NCI-H526 treated with DMSO at 0.1 percent for 48 hours (cell line): ENCODE measurements around the gene ITK.
"Not testable (repeated sequence)": the region's sequence is repeated elsewhere in the genome, so short reads cannot be mapped to it uniquely, and the experiment has no call there.

Source experiments
- DNase-seq: peaks from one replicate; lab custom pipeline; 2025; lab: John Stamatoyannopoulos, UW

Gene ITK

DNA sequence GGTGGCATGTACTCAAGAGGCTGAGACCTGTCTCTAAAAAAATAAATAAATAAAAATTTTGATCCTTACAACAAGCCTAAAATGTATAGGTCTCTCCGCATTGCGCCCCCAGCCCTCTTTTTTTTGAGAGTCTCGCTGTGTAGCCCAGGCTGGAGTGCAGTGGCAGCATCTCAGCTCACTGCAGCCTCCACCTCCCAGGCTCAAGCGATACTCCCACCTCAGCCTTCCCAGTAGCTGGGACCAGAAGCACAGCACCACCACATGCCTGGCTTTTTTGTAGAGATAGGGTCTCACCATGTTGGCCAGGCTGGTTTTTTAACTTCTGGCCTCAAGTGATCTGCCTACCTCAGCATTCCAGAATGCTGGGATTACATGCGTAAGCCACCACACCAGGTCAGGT is 12.4 kb upstream of the ITK start:
- DNase-seq: no peak

DNA sequence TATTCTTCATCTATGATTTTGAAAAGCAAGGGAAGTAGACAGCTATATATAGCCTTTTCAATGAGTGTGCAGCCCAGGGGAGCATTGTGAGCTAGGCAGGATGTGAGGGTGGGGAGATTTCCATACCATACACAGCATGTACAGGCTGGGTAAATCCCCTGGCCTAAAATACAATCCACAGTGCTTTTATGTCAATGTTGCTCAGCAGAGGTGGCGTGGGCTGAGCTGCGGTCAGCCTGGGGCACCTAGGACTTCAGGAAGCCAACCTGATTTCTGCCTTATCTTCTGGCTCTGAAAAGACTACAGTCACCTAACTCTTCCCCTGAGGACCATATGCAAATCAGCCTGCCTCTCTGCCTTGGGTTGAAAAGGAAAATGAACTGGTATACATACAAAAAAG is 8.2 kb upstream of the ITK start:
- peak; percentile 66 for DNase-seq

DNA sequence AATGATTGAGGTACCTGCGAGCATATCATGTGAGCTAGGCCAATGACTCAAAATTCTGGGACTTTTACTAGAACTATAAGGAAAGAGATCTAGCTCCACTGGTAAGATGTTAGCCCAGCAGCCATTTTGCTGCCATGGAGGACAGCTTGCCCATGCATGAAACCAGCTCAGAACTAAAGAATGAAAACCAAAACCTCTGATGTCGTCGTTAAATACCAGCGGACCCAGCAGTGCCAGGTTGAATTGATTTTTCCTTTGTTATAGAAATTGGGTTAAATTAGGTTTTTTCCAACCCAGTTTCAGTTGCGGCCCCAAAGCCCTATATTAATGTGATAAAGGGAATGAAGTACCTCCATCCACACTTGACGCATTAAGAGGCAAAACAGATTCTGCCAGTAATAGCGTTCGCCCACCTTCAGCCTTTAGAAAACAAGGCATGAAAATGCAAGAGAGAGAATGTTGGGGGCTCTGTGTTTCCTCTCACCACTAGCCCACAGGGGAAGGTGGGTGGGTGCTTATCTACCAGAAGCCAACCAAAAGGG is 5.5 kb upstream of the ITK start:
- DNase-seq: no peak

DNA sequence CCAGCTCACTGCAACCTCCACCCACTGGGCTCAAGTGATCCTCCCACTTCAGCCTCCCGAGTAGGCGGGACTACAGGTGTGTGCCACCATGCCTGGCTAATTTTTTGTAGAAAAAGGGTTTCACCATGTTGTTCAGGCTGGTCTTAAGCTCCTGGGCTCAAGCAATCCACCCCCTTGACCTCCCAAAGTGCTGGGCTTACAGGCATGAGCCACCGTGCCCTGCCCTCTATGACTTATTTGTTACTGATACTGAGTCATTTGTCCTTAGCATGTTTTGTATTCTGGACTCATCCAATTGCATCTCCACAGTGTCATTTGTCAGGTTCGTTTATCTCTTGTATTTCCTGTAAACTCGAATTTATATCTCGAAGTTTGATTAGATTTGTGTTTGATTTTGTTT is 2.7 kb upstream of the ITK start:
- no peak for DNase-seq

DNA sequence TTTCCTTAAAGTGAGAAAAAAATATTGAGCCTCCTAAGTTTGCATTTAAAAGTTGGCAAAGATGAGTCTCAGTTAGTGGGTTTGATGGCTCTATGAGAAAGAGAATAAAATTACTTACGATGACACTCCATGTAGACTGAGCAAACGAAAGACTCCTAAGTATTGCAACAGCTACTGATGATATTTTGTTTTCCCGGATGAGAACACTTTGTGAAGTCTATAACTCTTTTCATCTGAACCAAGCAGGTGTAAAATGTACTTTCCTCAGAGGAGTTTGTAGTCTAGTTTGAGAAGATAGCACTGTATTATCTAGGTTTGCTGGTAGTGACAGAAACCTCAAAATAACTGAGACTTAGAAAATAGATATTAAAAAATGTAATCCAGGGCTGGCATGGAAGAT is 1.7 kb upstream of the ITK start:
- DNase-seq: no peak

DNA sequence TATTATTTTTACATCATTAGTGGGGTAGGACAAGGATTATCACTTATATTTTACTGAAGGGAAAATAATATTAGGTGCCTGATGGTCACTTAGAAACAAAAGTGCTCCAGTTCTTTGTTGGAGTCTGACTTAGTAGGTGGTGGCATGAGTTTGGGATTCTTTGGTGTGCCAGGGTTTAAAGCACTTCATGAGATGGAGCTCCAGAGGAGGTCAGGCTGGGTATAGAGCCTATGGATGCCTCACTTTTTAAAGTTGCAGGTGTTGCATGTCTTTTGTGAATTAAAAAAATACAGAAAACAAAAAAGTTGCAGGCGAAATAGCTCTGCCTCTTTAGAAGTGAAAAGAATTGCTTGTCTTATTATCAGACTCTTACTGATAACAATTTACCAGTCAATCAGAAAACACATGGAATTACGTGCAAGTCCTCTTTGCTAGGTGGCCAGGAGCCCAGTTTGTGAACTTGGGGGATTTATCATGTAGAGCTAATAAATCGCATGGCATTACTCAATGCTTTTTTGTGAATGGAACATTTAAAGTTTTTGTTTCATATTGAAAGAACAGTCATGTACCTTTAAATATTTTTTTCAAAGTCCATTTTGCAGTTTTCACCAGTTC is 1.6 kb downstream of the ITK start:
- DNase-seq: no peak

DNA sequence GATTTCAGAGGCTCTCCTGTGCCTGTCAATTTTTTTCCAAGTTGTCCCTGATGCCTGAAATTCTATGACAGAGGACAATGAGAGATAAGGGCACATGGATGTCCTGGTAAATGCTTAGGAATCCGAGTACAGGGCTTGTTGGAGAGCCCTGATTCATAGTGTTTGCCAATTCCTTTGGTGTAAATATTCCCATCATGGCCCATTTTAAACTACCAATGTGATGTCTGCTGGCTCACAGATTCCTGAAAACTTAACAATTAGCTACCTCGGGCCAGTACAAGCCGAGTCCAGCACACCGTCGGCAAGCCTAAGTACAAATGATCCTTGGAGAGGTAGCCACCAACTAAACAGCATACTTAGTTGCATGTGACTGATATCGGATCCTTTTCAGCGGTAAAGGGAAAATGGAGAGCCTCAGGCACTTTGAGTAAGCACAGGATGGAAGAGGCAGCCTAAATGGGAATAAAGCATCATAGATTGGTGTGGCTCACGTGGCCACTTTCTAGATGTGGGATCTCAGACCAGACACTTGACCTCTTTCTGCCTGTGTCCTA is 3.6 kb downstream of the ITK start:
- DNase-seq: no peak

DNA sequence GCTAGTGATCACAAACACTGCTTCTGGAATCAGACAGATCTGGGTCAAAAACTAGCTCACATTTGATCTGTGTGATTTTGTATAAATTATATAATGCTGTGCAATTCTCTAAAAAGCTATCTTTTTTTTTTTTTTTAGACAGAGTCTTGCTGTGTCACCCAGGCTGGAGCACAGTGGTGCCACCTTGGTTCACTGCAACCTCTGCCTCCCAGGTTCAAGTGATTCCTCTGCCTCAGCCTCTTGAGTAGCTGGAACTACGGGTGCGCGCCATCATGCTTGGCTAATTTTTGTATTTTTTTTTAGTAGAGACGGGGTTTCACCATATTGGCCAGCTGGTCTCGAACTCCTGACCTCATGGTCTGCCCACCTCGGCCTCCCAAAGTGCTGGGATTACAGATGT is 4.5 kb downstream of the ITK start:
- not testable (repeated sequence) for DNase-seq

DNA sequence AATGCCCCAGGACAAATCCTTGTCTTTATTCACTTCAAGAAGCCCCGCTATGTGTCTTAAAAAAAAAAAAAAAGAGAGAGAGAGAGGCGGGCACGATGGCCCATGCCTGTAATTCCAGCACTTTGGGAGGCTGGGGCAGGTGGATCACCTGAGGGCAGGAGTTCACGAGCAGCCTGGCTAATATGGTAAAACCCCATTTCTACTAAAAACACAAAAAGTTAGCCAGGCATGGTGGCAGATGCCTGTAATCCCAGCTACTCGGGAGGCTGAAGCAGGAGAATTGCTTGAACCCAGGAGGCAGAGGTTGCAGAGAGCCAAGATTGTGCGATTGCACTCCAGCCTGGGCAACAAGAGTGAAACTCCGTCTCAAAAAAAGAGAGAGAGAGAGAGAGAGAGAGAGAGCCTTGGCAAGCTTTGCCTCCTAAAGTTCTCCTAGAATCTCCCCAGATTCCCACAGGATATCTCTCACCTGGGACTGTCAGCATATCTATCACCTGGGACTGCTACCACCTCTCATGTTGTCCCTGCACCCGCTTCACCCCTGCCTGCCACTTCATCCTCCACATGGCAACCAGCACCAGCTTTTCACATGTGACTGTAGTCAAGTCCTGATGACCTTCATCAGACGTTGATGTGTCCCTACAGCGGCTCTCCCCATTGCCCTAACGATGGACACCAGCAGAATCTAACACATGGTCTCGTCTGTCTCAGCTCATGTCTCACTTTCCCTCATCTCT is 5.8 kb downstream of the ITK start:
- DNase-seq: no peak

DNA sequence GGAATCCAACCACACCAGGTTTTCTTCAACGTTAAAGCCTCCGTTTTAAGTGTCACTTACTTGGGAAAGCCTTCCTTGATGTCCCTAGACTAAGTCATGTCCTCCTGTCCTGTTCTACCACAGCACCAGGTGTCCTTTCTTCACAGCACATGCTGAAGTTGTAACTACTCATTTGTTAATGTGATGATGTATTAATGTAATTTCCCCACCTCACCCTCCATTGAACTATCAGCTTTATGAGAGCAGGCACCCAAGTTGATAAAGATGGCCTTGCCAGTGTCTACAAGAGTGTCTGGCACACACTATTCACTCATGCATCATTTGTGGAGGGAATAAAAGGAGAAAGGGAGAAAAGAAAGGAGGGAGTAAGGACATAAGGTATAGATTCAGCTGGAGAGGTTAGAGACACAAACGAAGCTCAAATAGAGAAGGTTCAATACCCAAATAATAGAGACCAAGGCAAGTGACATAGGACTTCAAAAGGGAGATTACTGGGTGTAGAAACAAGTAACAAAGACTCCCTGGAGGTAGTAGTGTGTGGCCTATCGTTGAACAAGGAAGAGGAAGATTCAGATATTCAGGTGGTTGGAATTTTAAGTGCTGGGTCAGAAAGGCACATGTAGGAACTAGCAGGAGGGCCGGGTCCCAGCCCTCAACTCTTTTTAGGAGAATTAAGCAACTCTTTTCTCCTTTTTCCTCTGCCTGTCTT is 6.6 kb downstream of the ITK start:
- no peak for DNase-seq

DNA sequence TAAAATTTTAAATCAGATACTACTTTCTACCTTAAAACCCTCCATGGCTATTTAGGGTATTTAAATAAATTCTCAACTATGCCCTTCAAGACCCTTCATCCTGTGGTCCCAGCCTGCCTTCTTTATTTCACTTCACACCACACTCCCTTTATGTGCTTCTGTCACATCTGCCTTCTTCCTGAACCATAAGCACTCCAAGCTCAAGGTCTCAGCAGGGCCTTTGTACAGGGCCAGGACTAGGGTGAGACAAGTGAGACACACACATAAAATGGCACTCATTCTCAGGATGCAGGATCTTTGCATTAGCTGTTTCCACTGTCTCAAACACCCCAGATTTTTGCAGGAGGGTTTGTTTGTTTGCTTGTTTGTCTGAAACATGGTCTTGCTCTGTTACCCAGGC is 7.6 kb downstream of the ITK start:
- no peak for DNase-seq

DNA sequence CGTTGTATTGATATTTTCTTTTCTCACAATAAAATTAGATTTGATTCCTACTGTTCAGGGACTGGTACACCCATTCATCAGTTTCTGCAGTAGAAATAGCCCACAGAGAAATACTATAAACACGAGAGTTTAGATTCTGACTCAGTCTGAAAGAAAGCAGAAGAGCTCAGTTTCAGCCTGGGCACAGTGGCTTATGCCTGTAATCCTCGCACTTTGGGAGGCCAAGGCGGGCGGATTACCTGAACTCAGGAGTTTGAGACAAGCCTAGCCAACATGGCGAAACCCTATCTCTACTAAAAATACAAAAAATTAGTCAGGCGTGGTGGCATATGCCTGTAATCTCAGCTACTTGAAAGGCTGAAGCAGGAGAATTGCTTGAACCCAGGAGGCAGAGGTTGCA is 8.6 kb downstream of the ITK start:
- no peak for DNase-seq

DNA sequence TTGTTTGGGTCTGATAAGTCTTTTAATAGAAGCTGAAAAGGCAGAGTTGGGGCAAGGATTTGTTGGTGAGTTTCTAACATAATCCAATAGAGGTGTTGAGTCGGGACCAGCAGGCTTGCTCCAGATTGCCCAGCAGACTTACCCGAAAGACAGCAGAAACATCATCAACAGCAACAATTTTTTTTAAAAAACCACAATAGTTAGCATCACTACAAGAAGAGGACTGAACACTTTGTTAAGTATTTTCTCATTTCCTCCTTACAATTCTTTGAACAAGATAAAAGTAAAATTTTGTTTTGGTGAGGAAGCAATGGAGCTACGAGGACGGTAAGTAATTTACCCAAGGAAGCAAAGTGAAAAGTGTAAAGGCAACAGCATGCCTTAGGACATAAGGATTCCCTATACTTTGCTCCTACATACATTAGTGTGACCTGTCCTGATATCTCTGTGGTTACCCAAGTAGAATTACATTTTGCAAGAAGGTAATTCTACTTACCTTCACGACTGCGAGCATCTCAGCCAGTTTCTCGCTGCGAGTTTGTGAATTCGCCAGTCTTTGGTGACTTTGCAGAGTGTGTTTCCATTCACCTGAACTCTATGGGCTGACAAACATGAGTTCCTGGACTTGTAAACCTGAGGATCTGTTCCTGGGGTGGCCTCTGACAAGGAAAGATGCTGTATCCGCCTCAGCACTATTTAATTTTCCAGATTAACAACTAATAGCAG is 13.2 kb downstream of the ITK start:
- DNase-seq: no peak

DNA sequence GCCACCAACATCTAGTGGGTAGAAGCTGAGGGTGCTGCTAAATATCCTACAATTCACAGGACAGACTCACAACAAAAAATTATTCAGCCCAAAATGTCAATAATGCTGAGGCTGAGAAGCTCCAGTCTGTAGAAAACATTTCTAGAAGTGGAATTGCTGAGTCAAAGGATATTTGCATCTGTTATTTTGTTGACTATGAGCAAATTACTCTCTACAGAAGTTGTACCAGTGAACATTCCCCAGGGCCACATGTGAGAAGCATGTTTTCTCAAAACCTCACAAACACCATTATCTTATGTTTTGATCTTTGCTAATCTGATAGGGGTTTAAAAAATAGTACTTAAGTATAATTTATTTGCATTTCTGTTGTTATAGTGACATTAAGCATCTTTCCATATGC is 15.4 kb downstream of the ITK start:
- DNase-seq: no peak

DNA sequence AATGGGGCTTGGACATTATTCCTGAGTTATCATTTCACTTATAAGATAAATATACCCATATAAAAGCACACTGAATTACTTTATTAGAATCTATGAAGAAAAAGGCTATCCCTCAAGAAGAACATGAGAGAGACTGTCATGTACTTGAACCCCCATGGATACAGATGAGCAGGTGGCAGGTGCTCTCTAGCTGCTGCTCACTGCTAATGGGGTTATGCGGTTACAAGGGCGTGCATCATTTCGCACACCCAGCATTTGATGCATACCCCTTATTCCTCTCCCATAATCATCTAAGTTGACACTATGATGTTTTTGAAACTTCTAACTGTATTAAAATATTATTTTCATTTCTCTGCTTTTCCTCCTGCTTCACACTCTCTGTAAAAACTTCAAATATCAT is 16.4 kb downstream of the ITK start:
- DNase-seq: no peak

DNA sequence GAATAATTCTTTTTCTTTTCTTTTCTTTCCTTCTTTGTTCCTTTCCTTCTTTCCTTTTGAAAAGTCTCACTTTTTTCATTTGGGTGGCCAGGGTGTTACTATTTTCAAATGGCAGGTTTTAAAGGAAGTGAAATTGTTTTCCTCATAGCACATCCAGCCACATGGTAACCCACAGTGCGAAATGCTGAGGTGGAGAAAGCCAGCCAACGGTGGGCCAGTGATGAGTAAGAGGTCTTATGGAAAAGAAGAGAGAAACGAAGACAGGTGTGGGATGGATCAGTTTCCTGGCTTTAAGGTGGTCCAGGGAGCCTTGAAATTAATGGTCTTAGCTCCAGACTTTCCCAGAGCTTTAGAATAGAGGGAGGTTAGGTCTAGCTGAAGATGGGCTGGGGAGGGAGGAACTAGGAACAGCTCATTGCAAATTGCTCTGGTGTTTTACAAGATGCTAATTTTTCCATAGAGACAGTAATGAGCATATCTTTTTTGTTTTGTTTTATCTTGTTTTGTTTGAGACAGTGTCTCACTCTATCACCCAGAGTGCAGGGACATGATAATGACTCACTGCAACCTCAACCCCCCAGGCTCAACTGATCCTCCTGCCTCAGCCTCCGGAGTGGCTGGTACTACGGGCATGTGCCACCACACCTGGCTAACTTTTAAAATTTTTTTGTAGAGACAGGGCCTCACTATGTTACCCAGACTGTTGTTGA is 17.8 kb downstream of the ITK start:
- DNase-seq: no peak

DNA sequence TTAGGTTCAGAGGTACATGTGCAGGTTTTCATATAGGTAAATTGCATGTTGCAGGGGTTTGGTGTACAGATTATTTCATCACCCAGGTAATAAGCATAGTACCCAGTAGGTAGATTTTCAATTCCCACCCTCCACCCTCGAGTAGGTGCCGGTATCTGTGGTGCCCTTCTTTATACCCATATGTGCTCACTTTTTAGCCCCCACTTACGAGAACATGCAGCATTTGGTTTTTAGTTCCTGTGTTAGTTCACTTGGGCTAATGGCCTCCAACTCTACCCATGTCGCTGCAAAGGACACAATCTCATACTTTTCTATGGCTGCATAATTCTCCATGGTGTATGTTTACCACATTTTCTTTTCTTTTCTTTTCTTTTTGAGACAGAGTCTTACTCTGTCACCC is 21.2 kb downstream of the ITK start:
- no peak for DNase-seq

DNA sequence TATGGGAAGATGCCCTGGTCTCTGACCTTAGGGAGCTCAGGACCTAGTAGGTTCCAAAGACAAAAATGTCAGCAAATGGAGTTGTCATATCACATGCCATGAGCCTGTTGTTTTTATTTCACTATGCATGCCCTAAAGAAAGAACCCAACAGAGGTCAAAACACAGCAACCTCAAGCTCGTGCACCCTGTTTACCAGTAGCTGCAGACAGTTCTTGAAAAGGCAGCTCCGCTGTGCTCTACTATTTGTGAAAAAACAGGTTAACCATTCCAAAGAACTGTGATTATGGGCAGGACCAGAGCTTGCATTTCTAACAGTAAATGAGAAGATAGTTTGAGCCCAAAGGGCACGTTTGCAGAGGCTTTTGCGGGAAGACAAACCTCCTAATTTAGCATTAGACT is 22.8 kb downstream of the ITK start:
- no peak for DNase-seq

DNA sequence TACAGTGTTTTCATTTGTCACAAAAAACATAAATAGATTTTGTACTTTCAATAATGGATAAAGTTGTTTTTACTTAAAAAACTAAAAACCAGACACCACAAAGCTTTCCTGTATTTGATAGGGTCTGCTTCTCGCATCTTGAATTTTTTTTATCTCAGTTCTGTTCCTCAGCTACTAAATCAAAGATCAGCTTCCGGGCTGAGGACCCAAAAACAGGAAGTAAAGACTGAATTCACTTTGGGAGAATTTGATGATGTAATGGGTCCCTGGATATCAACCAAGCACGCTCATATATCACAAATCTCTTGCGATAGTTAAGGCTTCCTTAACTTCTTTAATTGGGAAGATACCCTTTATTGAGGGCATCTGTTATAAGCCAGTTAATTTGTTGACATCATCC is 24.1 kb downstream of the ITK start:
- no peak for DNase-seq

DNA sequence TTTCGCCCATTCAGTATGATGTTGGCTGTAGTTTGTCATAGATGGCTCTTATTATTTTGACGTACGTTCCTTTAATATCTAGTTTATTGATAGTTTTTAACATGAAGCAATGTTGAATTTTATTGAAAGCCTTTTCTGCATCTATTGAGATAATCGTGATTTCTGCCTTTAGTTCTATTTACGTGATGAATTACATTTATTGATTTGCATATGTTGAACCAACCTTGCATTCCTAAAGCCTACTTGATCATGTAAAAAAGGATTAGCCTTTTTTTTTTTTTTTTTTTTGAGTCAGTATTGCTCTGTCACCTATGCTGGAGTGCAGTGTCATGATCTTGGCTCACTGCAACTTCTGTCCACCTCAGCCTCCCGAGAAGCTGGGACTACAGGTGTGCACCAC is 25.1 kb downstream of the ITK start:
- no peak for DNase-seq

DNA sequence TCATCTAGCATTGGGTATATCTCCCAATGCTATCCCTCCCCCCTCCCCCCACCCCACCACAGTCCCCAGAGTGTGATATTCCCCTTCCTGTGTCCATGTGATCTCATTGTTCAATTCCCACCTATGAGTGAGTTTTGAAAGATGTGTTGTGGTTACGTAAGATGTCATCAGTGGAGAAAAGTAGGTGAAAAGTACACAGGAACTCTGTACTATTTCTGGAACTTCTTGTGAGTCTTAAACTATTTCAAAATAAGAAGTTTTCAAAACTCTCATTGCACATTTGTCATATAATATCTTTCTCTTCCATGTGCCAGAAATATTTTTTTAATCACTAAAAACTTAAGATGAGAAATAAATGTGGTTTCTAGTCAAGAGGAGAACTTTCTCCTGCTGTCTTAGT is 30.0 kb downstream of the ITK start:
- not testable (repeated sequence) for DNase-seq

DNA sequence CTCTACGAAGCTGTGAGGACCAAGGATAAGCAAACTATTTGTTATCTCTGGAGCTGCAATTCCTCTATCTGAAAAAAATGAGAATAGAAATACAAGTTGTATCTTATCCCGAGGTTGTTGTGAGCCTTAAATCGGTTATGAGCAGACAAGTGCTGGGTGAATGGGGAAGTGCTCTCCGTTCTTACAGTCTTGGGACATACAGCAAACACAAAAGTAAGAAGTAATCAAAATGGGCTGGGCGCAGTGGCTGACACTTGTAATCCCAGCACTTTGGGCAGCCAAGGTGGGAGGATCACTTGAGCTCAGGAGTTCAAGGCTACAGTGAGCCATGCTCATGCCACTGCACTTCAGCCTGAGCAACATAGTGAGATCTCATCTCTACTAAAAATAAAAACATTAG is 31.7 kb downstream of the ITK start:
- no peak for DNase-seq
